SK-N-MC (cell line): ENCODE results near the gene TMEM185A.

Source experiments
- EZH2 ChIP-seq: fragments of 200-600 bp; sonication (generic); IDR thresholded peaks from one replicate; pipeline ENCODE4 v1.6.1; 2017; ENCODE audit warnings: antibody characterized with exemption
- FOXP2 ChIP-seq: optimal IDR thresholded peaks from 2 replicates; pipeline ENCODE3; 2011; ENCODE audit warnings: mild to moderate bottlenecking, moderate library complexity; ENCODE audit not compliant: insufficient read depth; ENCODE audit errors: extremely low read length, control extremely low read depth
- POLR2AphosphoS5 ChIP-seq: IDR thresholded peaks from 2 replicates; pipeline ENCODE4 v1.6.1; 2012; ENCODE audit warnings: mild to moderate bottlenecking, low read depth, low read length, borderline replicate concordance

GRCh38 chrX:149633511-149633910, 1.9 kb upstream of the TMEM185A start:
- TF ChIP-seq POLR2AphosphoS5 (no peak), EZH2 (no peak), FOXP2 (no peak)
